GM12874 (cell line): ENCODE data around the gene GRK5.

Experiments
- TF ChIP-seq, protein P1 (sequence below): IDR thresholded peaks from 2 replicates; pipeline ENCODE4 v1.5.1; 2011; ENCODE audit warnings: low read depth, mild to moderate bottlenecking, control low read depth, low read length, moderate library complexity; ENCODE audit not compliant: insufficient read depth

GRK5 gene

DNA sequence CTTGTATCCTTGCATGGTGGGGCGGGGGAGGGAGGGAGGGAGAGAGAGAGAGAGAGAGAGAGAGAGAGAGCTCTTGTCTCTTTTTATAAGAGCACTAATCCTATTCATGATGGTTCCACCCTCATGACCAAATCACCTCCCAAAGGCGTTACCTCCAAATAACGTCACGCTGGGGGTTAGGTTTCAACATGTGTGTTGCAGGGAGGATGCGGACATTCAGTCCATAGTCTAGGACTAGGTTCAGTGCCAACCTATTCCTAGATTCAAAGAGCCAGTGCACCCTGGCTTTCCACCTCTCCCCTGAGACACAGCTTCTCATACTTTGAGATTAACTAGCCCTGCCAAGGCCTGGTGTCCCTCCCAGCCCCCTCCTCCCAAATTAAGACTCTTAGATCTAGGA lies 123.0 kb downstream of the GRK5 start:
- TF ChIP-seq, protein P1, sequence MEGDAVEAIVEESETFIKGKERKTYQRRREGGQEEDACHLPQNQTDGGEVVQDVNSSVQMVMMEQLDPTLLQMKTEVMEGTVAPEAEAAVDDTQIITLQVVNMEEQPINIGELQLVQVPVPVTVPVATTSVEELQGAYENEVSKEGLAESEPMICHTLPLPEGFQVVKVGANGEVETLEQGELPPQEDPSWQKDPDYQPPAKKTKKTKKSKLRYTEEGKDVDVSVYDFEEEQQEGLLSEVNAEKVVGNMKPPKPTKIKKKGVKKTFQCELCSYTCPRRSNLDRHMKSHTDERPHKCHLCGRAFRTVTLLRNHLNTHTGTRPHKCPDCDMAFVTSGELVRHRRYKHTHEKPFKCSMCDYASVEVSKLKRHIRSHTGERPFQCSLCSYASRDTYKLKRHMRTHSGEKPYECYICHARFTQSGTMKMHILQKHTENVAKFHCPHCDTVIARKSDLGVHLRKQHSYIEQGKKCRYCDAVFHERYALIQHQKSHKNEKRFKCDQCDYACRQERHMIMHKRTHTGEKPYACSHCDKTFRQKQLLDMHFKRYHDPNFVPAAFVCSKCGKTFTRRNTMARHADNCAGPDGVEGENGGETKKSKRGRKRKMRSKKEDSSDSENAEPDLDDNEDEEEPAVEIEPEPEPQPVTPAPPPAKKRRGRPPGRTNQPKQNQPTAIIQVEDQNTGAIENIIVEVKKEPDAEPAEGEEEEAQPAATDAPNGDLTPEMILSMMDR, result no peak

DNA sequence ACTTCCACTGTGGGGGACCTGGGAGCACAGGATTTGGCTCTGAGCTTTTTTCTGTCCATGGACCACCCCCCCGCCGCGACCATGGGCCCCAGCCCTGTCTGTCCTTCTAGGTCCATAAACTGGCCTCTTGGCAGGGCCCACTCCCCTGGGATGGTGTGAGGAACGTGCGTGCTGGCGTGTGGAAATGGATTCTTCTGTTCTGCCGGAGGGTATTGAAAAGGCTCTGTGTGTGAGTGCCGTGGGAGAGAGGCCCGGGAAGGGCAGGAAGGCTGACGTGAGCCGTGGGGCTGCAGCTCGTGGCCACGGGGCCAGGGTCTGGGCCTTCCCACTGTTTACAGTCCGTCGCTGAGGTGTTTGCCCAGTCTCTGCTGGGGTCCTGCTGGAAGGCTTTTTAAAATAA lies 123.7 kb downstream of the GRK5 start:
- TF ChIP-seq, protein P1, result no peak

- TF ChIP-seq, protein P1, result no peak
Observed at GRCh38 chr10:119333146-119333792, 125.9 kb downstream of the GRK5 start.

- TF ChIP-seq, protein P1, result no peak
Observed at GRCh38 chr10:119335671-119336353, 128.4 kb downstream of the GRK5 start.

DNA sequence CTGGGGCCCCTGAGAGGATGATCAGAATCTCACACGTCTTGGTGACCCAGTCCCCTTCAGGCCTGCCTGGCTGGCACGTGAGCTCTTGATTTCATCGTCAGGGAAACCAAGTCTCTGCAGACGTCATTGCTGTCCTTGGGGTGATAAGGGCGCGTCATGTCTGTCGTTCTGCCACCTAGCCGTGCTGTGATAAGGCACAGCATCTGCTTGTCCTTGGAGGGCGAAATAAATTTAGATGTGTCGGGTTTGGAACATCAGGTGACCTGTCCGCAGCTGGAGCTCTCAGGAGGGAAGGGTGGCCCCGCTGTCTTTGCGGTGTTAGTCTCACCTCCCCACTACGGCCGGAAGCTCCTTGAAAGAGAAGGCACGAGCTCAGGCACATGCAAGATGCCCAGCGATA lies 129.2 kb downstream of the GRK5 start:
- TF ChIP-seq, protein P1, result no peak

- TF ChIP-seq, protein P1, result no peak
Observed at GRCh38 chr10:119337223-119337622, 129.9 kb downstream of the GRK5 start.

DNA sequence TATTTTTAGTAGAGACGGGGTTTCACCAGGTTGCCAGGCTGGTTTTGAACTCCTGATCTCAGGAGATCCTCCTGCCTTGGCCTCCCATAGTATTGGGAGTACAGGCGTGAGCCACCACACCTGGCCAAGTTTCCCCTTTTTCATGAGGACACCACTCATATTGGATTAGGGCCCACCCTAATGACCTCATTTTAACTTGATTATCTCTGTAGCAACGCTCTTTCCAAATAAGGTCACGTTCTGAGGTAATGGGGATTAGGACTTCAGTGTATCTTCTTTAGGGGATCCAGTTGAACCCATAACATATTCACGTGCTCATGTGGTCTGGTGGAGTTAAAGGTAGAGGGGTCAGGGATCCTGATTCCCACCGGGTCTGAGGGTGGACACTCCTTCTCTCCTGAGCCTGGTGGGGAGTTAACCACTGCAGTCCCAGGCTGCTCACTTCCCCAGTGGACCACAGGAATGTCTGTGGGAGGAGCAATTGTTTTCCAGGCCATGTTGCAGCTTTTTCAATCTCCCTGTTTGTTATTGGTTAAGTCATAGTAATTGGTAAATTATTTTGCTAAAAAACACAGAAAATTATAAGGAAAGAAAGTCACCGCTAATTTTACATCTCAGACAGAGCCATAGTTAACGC lies 130.5 kb downstream of the GRK5 start:
- TF ChIP-seq, protein P1, result no peak
